ENCODE data around the gene PROM1. TPM values are rescaled to one million over a fixed set of nuclear protein-coding genes. Genes with fewer than 3 reads are reported as not detected.

PROM1 gene
- total RNA-seq, 1 experiment from 2014 or later = not detected

DNA sequence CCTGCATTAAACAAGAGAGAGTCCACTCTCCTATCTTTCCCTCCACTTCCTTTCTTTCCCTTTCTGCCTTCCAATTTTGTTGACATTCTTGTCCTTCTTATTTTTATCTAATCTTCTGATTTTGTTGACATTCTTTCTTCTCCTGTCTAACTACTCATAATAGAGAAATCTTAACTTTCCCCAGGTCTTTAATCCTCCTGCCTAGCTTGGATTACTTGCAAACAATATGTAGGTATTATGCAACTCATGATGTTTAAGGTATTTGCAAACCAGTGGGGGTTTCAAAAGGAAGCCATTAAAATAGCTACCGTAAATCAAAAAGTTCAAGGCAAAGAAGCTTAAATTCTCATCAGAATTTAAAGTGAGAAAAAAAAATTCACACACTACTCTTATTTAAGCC, 53.9 kb downstream of the PROM1 start:
- no peak for DNase-seq (ENCODE audit: low read depth)

DNA sequence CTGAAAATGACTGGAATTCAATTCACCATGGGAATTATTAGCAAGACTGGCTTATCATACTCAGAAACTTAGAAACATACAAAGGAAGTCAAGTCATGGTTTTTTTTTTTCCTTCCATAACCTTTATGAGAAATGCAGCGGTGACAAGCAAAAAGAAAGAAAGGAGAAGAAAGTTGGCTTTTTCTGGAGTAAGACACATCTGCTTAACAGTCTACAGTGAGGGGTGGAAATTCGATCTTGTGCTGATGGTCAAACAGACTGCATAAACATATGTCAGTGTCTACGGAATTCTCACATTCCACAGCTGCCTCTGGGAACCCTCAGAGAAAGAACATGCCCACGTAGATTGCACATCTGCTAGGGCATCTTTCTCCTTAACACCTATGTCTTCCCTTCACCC, 54.6 kb downstream of the PROM1 start:
- peak; percentile 17 for DNase-seq (ENCODE audit: low read depth)

DNA sequence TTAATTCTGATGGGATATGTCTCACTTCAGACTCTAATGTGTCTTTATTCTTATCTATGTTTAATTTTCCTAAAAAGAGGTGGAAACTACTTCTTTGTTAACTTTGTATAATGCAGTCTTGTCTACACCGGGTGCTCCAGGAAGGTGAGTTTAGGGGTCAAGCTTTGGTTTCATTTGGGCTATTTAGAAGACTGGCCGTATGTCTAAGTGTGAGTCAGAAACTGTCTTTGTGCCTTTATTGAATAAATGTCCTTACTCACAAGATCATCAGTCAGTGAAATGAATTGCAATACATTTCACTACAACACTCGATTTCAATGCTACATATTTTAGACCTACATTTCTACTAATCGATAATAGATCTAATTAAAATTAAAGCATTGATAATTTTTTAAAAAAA, 56.2 kb downstream of the PROM1 start:
- peak; percentile 34 for DNase-seq (ENCODE audit: low read depth)

DNA sequence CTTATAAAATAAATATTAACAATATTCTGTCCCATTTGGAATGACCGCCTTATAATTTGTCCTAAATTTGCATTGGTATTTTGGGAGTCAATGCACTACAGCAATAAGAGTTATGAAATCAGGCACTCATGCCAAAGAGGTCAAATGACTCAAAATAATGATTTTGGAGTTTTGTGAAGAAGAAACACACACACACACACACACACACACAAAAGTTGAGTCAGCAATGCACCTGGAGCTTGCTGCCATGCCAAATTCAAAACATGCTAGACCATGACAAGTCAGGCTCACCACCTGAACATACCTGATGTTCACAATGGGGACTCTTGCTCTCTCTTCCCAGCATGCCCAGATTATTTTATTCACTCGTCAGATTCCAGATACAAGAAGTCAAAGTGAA, 56.7 kb downstream of the PROM1 start:
- no peak for DNase-seq (ENCODE audit: low read depth)

DNA sequence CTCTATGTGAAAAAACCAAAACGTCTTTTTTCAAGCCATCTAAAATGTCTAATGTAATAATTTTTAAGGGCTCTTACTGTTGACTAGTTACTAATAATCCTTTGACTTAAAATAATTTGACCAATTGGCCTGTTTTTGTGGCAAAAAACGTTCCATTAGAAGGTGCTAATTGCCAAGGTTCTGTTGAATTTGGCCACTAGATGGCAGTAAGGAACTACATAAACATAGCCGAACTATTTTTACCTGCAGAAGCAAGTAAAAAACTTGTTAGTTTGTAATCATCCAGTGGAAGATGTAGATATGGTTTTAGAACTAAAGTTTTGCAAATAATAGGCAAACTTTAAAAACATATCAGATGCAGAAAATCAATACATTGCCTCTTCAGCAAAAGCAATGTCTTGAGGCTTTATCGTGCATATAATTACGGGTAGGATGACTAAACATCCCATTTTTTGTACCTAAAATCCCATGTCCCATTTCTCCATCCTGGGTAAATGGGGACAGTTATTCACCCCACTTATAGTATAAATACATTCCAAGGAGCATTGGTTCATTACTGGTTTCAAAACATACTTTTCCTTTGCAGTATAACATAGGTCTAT, 57.6 kb downstream of the PROM1 start:
- peak; percentile 28 for DNase-seq (ENCODE audit: low read depth)

DNA sequence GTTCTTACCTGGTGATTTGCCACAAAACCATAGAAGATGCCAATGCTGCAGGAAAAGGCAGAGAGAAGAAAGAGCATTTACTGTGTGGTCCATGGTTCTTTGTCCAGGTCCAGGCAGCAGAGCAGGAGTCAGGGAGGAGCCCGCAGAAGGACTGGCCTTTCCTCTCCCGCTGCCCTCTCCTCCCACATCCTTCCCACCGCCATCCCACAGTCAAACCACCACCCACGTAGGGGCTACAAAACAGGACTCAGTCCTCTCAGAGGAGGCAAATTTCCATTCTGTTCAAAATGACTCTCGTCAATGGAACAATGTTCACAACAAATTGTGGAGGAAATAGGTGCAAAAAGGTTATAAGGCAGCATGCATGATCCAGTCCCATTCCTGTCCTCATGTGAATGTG, 58.6 kb downstream of the PROM1 start:
- no peak for DNase-seq (ENCODE audit: low read depth)

- DNase-seq (ENCODE audit: low read depth) = peak; percentile 61
Observed at GRCh38 chr4:16023776-16024408, 59.9 kb downstream of the PROM1 start.

- DNase-seq (ENCODE audit: low read depth) = no peak
Observed at GRCh38 chr4:16021804-16022560, 61.8 kb downstream of the PROM1 start.

GRCh38 chr4:16019649-16020048, 64.2 kb downstream of the PROM1 start:
- DNase-seq (ENCODE audit: low read depth) = no peak

DNA sequence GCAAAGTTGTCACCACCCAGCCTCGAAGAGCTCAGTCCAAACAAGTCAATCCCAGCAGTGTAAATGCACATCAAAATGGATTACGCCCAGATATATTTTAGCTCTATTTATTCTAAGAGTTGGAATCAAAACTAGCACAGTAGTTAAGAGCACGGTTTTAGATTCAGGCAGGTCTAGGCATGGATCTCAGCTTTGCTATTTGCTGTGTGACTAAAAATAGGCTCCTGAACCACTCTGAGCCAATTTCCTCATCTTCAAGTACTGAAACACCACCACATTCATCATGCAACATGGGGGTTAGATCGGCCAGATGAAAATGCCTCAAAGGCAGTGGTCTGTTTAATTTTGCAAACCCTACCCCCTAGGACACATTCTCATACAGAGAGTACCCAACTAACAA, 65.0 kb downstream of the PROM1 start:
- no peak for DNase-seq (ENCODE audit: low read depth)

DNA sequence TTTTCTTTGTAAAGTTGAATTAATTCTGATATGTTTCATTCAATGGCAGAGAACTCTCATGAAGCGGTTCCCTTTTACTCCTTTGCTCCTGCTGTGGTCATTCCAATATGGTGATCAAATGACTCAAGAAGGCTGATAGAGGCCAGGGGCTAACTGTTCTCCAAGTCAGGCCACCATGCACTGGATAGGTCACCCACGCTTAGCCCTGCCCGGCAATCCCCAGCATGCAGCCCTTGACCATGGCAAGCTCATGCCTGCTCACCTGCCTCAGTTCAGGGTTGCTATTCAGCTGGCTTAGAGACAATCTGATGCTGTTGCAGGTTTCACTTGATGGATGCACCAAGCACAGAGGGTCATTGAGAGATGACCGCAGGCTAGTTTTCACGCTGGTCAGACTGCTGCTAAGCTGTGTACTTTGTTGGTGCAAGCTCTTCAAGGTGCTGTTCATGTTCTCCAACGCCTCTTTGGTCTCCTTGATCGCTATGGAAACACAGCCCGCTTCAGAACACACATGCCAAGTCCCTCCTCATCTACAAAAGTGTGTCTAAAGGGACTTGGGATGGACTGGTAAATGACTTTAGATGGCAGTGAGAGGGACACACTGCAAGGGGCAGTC, 65.7 kb downstream of the PROM1 start:
- no peak for DNase-seq (ENCODE audit: low read depth)

- DNase-seq (ENCODE audit: low read depth) = no peak
Observed at GRCh38 chr4:16016536-16016935, 67.3 kb downstream of the PROM1 start.

GRCh38 chr4:16011173-16011572, 72.7 kb downstream of the PROM1 start:
- no peak for DNase-seq (ENCODE audit: low read depth)

DNA sequence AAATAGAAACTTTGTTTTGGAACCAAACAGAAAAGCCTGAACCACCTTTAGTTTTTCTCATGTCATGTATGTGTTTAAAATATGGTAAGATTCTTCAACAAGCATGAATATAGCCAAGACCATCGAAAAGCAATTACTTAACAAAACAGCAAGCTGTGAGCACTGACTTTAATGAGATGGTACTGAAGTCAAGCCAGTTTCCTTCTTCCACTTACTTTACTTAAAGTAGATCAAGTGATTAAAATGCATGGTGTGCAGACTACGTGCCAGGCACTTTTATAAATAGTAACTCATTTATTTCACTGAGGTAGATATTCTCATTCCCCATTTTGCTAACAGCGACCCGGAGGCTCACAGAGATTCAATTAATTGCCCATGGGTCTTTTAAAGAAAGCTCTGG, 74.7 kb downstream of the PROM1 start:
- no peak for DNase-seq (ENCODE audit: low read depth)

DNA sequence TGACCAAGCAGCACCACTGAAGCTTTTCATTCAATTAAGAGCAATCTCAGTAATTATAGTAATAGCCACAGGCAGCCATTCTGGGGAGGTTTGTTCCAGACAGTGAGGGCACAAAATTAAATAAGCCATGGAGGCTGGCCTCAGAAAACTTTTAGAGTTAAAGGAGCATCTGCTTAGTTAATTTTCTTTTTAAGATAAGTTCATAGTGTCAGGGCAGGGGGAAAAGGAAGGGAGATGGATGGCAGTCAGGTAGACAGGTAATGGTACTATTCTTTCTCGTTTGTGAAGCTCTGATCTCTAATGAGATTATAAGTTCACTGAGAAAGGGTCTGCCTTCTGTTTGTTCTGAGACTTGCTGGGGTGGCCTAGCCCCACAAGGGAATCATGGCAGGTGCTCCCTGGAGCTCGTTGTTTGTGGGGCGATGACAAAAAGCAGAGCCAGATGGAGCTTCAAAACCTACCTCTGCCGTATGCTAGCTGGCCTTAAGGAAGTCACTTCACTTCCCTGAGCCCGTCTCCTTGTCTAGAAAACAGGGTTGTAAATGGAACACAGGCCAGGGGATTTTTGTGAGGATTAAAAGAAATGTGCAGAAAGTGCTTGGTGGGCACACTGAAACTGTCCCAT, 76.2 kb downstream of the PROM1 start:
- no peak for DNase-seq (ENCODE audit: low read depth)

GRCh38 chr4:16006771-16007446, 76.9 kb downstream of the PROM1 start:
- DNase-seq (ENCODE audit: low read depth) = no peak

DNA sequence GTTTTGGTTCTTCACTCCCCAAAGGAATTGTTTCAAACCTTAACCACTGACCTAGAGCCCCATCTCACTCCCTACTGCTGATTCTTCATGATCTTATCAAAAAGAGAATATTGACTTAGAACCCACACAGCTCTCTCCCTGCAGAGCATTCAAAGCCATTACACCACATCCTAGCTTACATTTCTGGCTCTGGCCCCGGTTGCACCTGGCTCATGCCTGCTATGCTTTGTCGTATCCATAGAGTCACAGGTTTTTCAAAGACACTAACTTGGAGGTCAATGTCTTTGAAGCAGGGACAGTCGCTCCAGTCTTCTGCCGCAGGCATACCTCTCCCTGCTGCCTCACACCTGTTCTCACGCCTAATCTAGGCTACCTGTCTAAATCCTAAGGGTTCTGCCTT, 78.1 kb downstream of the PROM1 start:
- DNase-seq (ENCODE audit: low read depth) = no peak

- DNase-seq (ENCODE audit: low read depth) = peak; percentile 84
Observed at GRCh38 chr4:16001484-16001858, 82.4 kb downstream of the PROM1 start.

GRCh38 chr4:16000708-16001483, 82.9 kb downstream of the PROM1 start:
- no peak for DNase-seq (ENCODE audit: low read depth)

DNA sequence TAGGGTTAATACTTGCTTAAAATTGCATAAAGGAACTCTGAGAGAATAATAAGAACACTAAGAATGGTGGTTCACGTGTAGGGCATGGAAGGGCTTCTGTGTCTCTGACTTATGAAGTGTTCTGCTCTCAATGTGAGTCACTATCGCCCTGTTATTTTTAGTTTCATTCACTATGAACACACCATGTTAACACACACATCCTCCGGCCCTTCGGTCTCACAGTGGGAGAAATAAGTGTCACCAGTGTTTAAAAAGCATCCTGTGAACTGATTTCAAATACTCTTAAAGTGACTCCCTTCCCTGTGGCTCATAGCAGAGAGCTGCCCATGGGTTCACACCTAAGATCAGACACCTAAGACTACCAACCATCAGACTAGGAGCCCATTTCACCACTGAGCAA, 87.0 kb downstream of the PROM1 start:
- DNase-seq (ENCODE audit: low read depth) = peak; percentile 28

- DNase-seq (ENCODE audit: low read depth) = no peak
Observed at GRCh38 chr4:15995826-15996225, 88.0 kb downstream of the PROM1 start.

All from HT1080 (cell line).